H9 (cell line): ENCODE measurements around the gene MVB12A. TPM values are rescaled to one million over a fixed set of nuclear protein-coding genes. Genes with fewer than 3 reads are reported as not detected.

Experiments used
- DNase-seq: peaks from one replicate; pipeline ENCODE4 v3.0.0-alpha.2; 2017
- H2AFZ ChIP-seq: one replicate; pipeline ENCODE4 v1.6.1; 2013; ENCODE audit warnings: mild to moderate bottlenecking, low read length, control low read depth, moderate library complexity
- H2AK5ac ChIP-seq: 2 replicates; pipeline ENCODE4 v1.6.1; 2013; ENCODE audit warnings: low read length, control low read depth, mixed read lengths; ENCODE audit not compliant: insufficient read length
- H2BK120ac ChIP-seq: one replicate; pipeline ENCODE4 v1.6.1; 2013; ENCODE audit warnings: low read depth, mild to moderate bottlenecking, low read length, control low read depth, inconsistent platforms; ENCODE audit not compliant: poor library complexity, severe bottlenecking
- H2BK12ac ChIP-seq: 2 replicates; pipeline ENCODE4 v1.6.1; 2013; ENCODE audit warnings: low read length, control low read depth, mixed read lengths, low read depth; ENCODE audit not compliant: insufficient read length
- H2BK15ac ChIP-seq: 2 replicates; pipeline ENCODE4 v1.6.1; 2013; ENCODE audit warnings: low read depth, low read length, control low read depth
- H2BK20ac ChIP-seq: one replicate; pipeline ENCODE4 v1.6.1; 2013; ENCODE audit warnings: low read depth, mild to moderate bottlenecking, low read length, control low read depth, inconsistent platforms; ENCODE audit not compliant: poor library complexity, severe bottlenecking
- H2BK5ac ChIP-seq: 2 replicates; pipeline ENCODE4 v1.6.1; 2013; ENCODE audit warnings: low read length, control low read depth, mixed read lengths; ENCODE audit not compliant: insufficient read length
- H3K14ac ChIP-seq: 2 replicates; pipeline ENCODE4 v1.6.1; 2013; ENCODE audit warnings: low read length, control low read depth; ENCODE audit not compliant: insufficient read depth
- H3K18ac ChIP-seq: 2 replicates; pipeline ENCODE4 v1.6.1; 2013; ENCODE audit warnings: low read depth, mild to moderate bottlenecking, mixed read lengths, low read length, control low read depth; ENCODE audit not compliant: insufficient read length
- H3K23ac ChIP-seq: 2 replicates; pipeline ENCODE4 v1.6.1; 2013; ENCODE audit warnings: low read length, control low read depth, mixed read lengths, low read depth; ENCODE audit not compliant: insufficient read length
- H3K23me2 ChIP-seq: 2 replicates; pipeline ENCODE4 v1.6.1; 2013; ENCODE audit warnings: low read depth, mild to moderate bottlenecking, mixed read lengths, low read length, control low read depth; ENCODE audit not compliant: insufficient read length, poor library complexity, severe bottlenecking
- H3K27ac ChIP-seq: 2 replicates; pipeline ENCODE4 v1.5.1; 2013; ENCODE audit warnings: low read length, control low read depth, mixed read lengths, low read depth; ENCODE audit not compliant: insufficient read length
- H3K27me3 ChIP-seq: 2 replicates; pipeline ENCODE4 v1.6.1; 2013; ENCODE audit warnings: low read length, control low read depth, inconsistent platforms; ENCODE audit not compliant: insufficient read depth
- H3K4ac ChIP-seq: 2 replicates; pipeline ENCODE4 v1.6.1; 2013; ENCODE audit warnings: low read depth, mild to moderate bottlenecking, control low read depth, inconsistent platforms, low read length, moderate library complexity
- H3K4me1 ChIP-seq: 2 replicates; pipeline ENCODE4 v1.6.1; 2013; ENCODE audit warnings: low read length, control low read depth, inconsistent platforms; ENCODE audit not compliant: insufficient read depth
- H3K4me2 ChIP-seq: 2 replicates; pipeline ENCODE4 v1.6.1; 2013; ENCODE audit warnings: low read length, control low read depth, mixed read lengths; ENCODE audit not compliant: insufficient read length, insufficient read depth
- H3K56ac ChIP-seq: 2 replicates; pipeline ENCODE4 v1.6.1; 2013; ENCODE audit warnings: low read depth, mild to moderate bottlenecking, mixed read lengths, low read length, control low read depth; ENCODE audit not compliant: insufficient read length
- H3K79me1 ChIP-seq: 2 replicates; pipeline ENCODE4 v1.6.1; 2013; ENCODE audit warnings: low read depth, mild to moderate bottlenecking, moderate library complexity, low read length, control low read depth, inconsistent platforms; ENCODE audit not compliant: insufficient read depth, poor library complexity, severe bottlenecking
- H3K79me2 ChIP-seq: 2 replicates; pipeline ENCODE4 v1.6.1; 2013; ENCODE audit warnings: low read length, control low read depth, inconsistent platforms; ENCODE audit not compliant: insufficient read depth
- H3K9ac ChIP-seq: 2 replicates; pipeline ENCODE4 v1.6.1; 2013; ENCODE audit warnings: low read length, control low read depth, mixed read lengths; ENCODE audit not compliant: insufficient read length; ENCODE audit errors: extremely low read depth
- H3K9me3 ChIP-seq: one replicate; pipeline ENCODE4 v1.6.1; 2013; ENCODE audit warnings: low read depth, low read length, inconsistent platforms; ENCODE audit not compliant: control insufficient read depth
- H3T11ph ChIP-seq: one replicate; pipeline ENCODE4 v1.6.1; 2013; ENCODE audit warnings: mild to moderate bottlenecking, low read length, control low read depth, inconsistent platforms
- H4K20me1 ChIP-seq: one replicate; pipeline ENCODE4 v1.6.1; 2013; ENCODE audit not compliant: control insufficient read depth, insufficient read length, insufficient read depth
- H4K5ac ChIP-seq: 2 replicates; pipeline ENCODE4 v1.6.1; 2013; ENCODE audit warnings: low read depth, mild to moderate bottlenecking, mixed read lengths, low read length, control low read depth; ENCODE audit not compliant: insufficient read length
- H4K8ac ChIP-seq: replicated peaks from 2 replicates; pipeline ENCODE4 v1.6.1; 2013; ENCODE audit warnings: low read length, control low read depth, mixed read lengths, low read depth; ENCODE audit not compliant: insufficient read length
- H4K91ac ChIP-seq: 2 replicates; pipeline ENCODE4 v1.6.1; 2013; ENCODE audit warnings: low read depth, mild to moderate bottlenecking, moderate library complexity, mixed read lengths, low read length, control low read depth; ENCODE audit not compliant: insufficient read length
- H3K27ac Mint-ChIP-seq, 3 experiments: 2 replicates in 2 of 3; 3 replicates in 1 of 3; pipeline ENCODE4 v1.8.0; 2020 to 2021; ENCODE audit warnings: mixed read lengths in 3 of 3, mild to moderate bottlenecking in 1 of 3, moderate library complexity in 1 of 3
- H3K27me3 Mint-ChIP-seq: 2 replicates; pipeline ENCODE4 v1.8.0; 2021; ENCODE audit warnings: low read depth, mild to moderate bottlenecking, moderate library complexity, mixed read lengths
- H3K36me3 Mint-ChIP-seq, 3 experiments: 2 replicates in 2 of 3; 3 replicates in 1 of 3; pipeline ENCODE4 v1.8.0; 2020 to 2021; ENCODE audit warnings: low read depth in 3 of 3, mixed read lengths in 3 of 3; ENCODE audit not compliant: insufficient read depth in 1 of 3
- H3K4me1 Mint-ChIP-seq, 2 experiments: 2 replicates each; pipeline ENCODE4 v1.8.0; 2020; ENCODE audit warnings: mixed read lengths in 2 of 2
- H3K4me3 Mint-ChIP-seq, 2 experiments: 2 replicates in 1 of 2; 3 replicates in 1 of 2; pipeline ENCODE4 v1.8.0; 2020 to 2021; ENCODE audit warnings: mild to moderate bottlenecking in 2 of 2, mixed read lengths in 2 of 2, moderate library complexity in 1 of 2
- H3K9me3 Mint-ChIP-seq, 2 experiments: 2 replicates in 1 of 2; 3 replicates in 1 of 2; pipeline ENCODE4 v1.8.0; 2020; ENCODE audit warnings: mild to moderate bottlenecking in 2 of 2, mixed read lengths in 2 of 2, moderate library complexity in 1 of 2
- CTCF ChIP-seq: fragments of 200-600 bp; sonication (generic); conservative IDR thresholded peaks from 3 replicates; pipeline ENCODE4 v1.8.0; 2021; ENCODE audit warnings: antibody characterized with exemption, mild to moderate bottlenecking
- WGBS: extraction: QIAGEN DNeasy Blood & Tissue Kit; methylation state at CpG from one replicate; pipeline ENCODE4 v1.1.7; 2013; ENCODE audit warnings: missing lambda C conversion rate, low lambda C conversion rate, mixed read lengths; ENCODE audit not compliant: insufficient read length; ENCODE audit errors: extremely low coverage; 5-methylcytosine and 5-hydroxymethylcytosine counted together
- total RNA-seq: library from RNA; stranded (reverse); gene quantifications from 2 replicates; pipeline ENCODE4 v1.2.1, GENCODE V29; 2021

Gene MVB12A
- total RNA-seq, 1 experiment from 2014 or later, result 50.4 TPM

GRCh38 chr19:17455308-17456123 is 35.7 kb downstream of the MVB12A start:
- Histone ChIP-seq H3K27ac (no peak overlapping the region), H3K9me3 (no peaks in the 10 kb centered on the region), H4K20me1 (peaks cover 4% of the 10 kb centered on the region), H2BK5ac (no peak overlapping the region), H3K23me2 (no peaks in the 10 kb centered on the region), H3K56ac (no peak overlapping the region), H3K18ac (no peak overlapping the region), H3K27me3 (peaks cover 3% of the 10 kb centered on the region; the same call in 1 of the 2 replicates), H4K8ac (no peak overlapping the region), H3K4me2 (peak overlapping the region; percentile 38), H2BK15ac (no peak overlapping the region), H3K9ac (no peak overlapping the region), H3K79me2 (no peaks in the 10 kb centered on the region), H3K23ac (no peak overlapping the region), H2AFZ (no peak overlapping the region), H3K14ac (no peak overlapping the region; the same call in 1 of the 2 replicates), H4K91ac (no peak overlapping the region), H2BK120ac (no peak overlapping the region), H2AK5ac (no peak overlapping the region), H4K5ac (no peak overlapping the region), H3T11ph (no peak overlapping the region), H3K4me1 (no peaks in the 10 kb centered on the region), H2BK12ac (no peak overlapping the region), H3K4ac (no peak overlapping the region), H3K79me1 (no peaks in the 10 kb centered on the region), H2BK20ac (no peak overlapping the region)
- WGBS, result no CpG with 5 or more reads among the region's 58 CpGs
- H3K4me1 Mint-ChIP-seq, result peaks cover 7 to 14% of the 10 kb centered on the region in 2 experiments
- H3K27me3 Mint-ChIP-seq, result peaks cover 62% of the 10 kb centered on the region
- peaks cover 0 to 5% of the 10 kb centered on the region in 2 experiments; a peak in 1 of 5 replicates for H3K9me3 Mint-ChIP-seq
- no peak overlapping the region for H3K27ac Mint-ChIP-seq
- peak overlapping the region in 1 of 2 experiments; percentile 76; a peak in 3 of 5 replicates for H3K4me3 Mint-ChIP-seq
- no peak for TF ChIP-seq CTCF
- peaks cover 0 to 2% (median 0%) of the 10 kb centered on the region in 3 experiments; a peak in 2 of 7 replicates for H3K36me3 Mint-ChIP-seq
- peak; percentile 46 for DNase-seq
